Keratinocyte (primary cell): ENCODE data around the gene TOP2A. TPM values are rescaled to one million over a fixed set of nuclear protein-coding genes. Genes with fewer than 3 reads are reported as not detected.

Experiments used
- DNase-seq: peaks from one replicate; pipeline ENCODE4 v3.0.0-alpha.2; 2011; ENCODE audit warnings: low read depth, missing footprints, low spot score
- FAIRE-seq: peaks from 2 replicates; lab custom pipeline; 2011; peaks lifted over from hg19 to GRCh38; lab: Jason Lieb, UNC
- H2AFZ ChIP-seq: 2 replicates; pipeline ENCODE4 v1.6.0; 2012; ENCODE audit warnings: low read length, control low read depth, inconsistent platforms; ENCODE audit not compliant: control insufficient read depth
- H3K27ac ChIP-seq: 2 replicates; pipeline ENCODE4 v1.5.1; 2011; ENCODE audit warnings: low read length; ENCODE audit not compliant: control insufficient read depth, insufficient read depth
- H3K27me3 ChIP-seq: 3 replicates; pipeline ENCODE4 v1.6.0; 2011; ENCODE audit warnings: low read length; ENCODE audit not compliant: control insufficient read depth, insufficient read depth; ENCODE audit errors: extremely low read depth
- H3K36me3 ChIP-seq, 2 experiments: 2 replicates in 1 of 2; 3 replicates in 1 of 2; pipeline ENCODE4 v1.5.1; 2011; ENCODE audit warnings: low read length in 2 of 2, mild to moderate bottlenecking in 1 of 2; ENCODE audit not compliant: control insufficient read depth in 2 of 2, insufficient read depth in 2 of 2; ENCODE audit errors: extremely low read depth in 1 of 2
- H3K4me1 ChIP-seq: 3 replicates; pipeline ENCODE4 v1.5.1; 2011; ENCODE audit warnings: low read length; ENCODE audit not compliant: control insufficient read depth, insufficient read depth; ENCODE audit errors: extremely low read depth
- H3K4me2 ChIP-seq: 3 replicates; pipeline ENCODE4 v1.6.0; 2011; ENCODE audit warnings: low read depth, low read length; ENCODE audit not compliant: control insufficient read depth, insufficient read depth; ENCODE audit errors: extremely low read depth
- H3K4me3 ChIP-seq, 3 experiments: fragments of 200-600 bp in 1 of 3; sonication (generic) in 1 of 3; 2 replicates in 2 of 3; 3 replicates in 1 of 3; pipeline ENCODE4 v1.5.1; 2011 to 2016; ENCODE audit warnings: low read length in 3 of 3, mild to moderate bottlenecking in 3 of 3, control low read depth in 2 of 3, inconsistent platforms in 1 of 3, low read depth in 1 of 3, mixed read lengths in 1 of 3, mixed run types in 1 of 3, moderate library complexity in 1 of 3; ENCODE audit not compliant: control insufficient read depth in 2 of 3, insufficient read depth in 2 of 3; ENCODE audit errors: extremely low read depth in 1 of 3
- H3K79me2 ChIP-seq: 2 replicates; pipeline ENCODE4 v1.6.0; 2012; ENCODE audit warnings: low read length; ENCODE audit not compliant: control insufficient read depth, insufficient read depth
- H3K9ac ChIP-seq: 3 replicates; pipeline ENCODE4 v1.6.0; 2011; ENCODE audit warnings: low read length; ENCODE audit not compliant: control insufficient read depth, insufficient read depth; ENCODE audit errors: extremely low read depth
- H3K9me1 ChIP-seq: 3 replicates; pipeline ENCODE4 v1.6.0; 2011; ENCODE audit warnings: low read length; ENCODE audit not compliant: control insufficient read depth, insufficient read depth; ENCODE audit errors: extremely low read depth
- H3K9me3 ChIP-seq: 2 replicates; pipeline ENCODE4 v1.5.1; 2012; ENCODE audit warnings: low read depth, low read length; ENCODE audit not compliant: control insufficient read depth
- H4K20me1 ChIP-seq: 3 replicates; pipeline ENCODE4 v1.6.0; 2011; ENCODE audit warnings: low read length; ENCODE audit not compliant: control insufficient read depth, insufficient read depth; ENCODE audit errors: extremely low read depth
- CTCF ChIP-seq, 3 experiments: IDR thresholded peaks in 1 of 3; conservative IDR thresholded peaks in 1 of 3; optimal IDR thresholded peaks in 1 of 3; 2 replicates in 2 of 3; 3 replicates in 1 of 3; pipeline versions ENCODE3 to v1.5.1; 2011; ENCODE audit warnings: low read length in 3 of 3, mild to moderate bottlenecking in 3 of 3, moderate library complexity in 2 of 3, control low read depth in 1 of 3, inconsistent platforms in 1 of 3; ENCODE audit not compliant: insufficient read depth in 2 of 3; ENCODE audit errors: extremely low read depth in 1 of 3
- EZH2 ChIP-seq: IDR thresholded peaks from one replicate; pipeline ENCODE4 v1.6.1; 2012; ENCODE audit warnings: inconsistent platforms, mild to moderate bottlenecking, low read length, moderate library complexity
- dilution Hi-C: fragments of 300-500 bp; cut with MboI; formaldehyde crosslinking; loops from one replicate; pipeline ENCODE4 v1.7.0; 2020; ENCODE audit warnings: low sequenced_read_pairs; ENCODE audit not compliant: extremely low pct_ligation_motif_present
- polyA plus RNA-seq, 5 experiments: library from polyadenylated mRNA; depleted of rRNA in 3 of 5; stranded (reverse) in 3 of 5; stranded (forward) in 1 of 5; unstranded in 1 of 5; fragments of >200 nt; gene quantifications; 1 replicate in 1 of 5; 2 replicates in 3 of 5; 3 replicates in 1 of 5; pipeline versions ENCODE4 v1.2.1 to v1.2.3, GENCODE V29; 2011 to 2012; ENCODE audit warnings: missing spikeins in 2 of 5, low read depth in 1 of 5, low replicate concordance in 1 of 5

Gene TOP2A
- polyA plus RNA-seq, 1 donor (not counting 4 experiments of a cell fraction or from before 2014, with no cell fraction given): 45.0 TPM

- DNase-seq (no peak), FAIRE-seq (no peak)
- H3K4me2 ChIP-seq: peak overlapping the region; percentile 86
- peak overlapping the region; percentile 67 to 85 (median 84) for H3K4me3 ChIP-seq
- H3K36me3 ChIP-seq: peaks cover 0 to 7% of the 10 kb centered on the region in 2 experiments
- peak overlapping the region; percentile 67 for H3K27ac ChIP-seq
- peaks cover 29% of the 10 kb centered on the region for H3K79me2 ChIP-seq
- TF ChIP-seq EZH2 (no peak), CTCF (optimal IDR thresholded peaks at IDR 0.05 in 1 of 3, IDR thresholded peaks at IDR 0.05 in 1 of 3, conservative IDR thresholded peaks at IDR 0.05 in 1 of 3; ENCODE audit: extremely low read depth in 1 of 3, insufficient read depth in 2 of 3, low read length in 3 of 3) (peak in 1 of 3 experiments; percentile 25)
- H3K9me3 ChIP-seq: no peaks in the 10 kb centered on the region
- peak overlapping the region; percentile 79 for H3K9ac ChIP-seq
- no peaks in the 10 kb centered on the region for H4K20me1 ChIP-seq
- peaks cover 16% of the 10 kb centered on the region for H3K4me1 ChIP-seq
- H2AFZ ChIP-seq: peak overlapping the region; percentile 95
- dilution Hi-C loops: loop anchor here (10.0 kb wide), 1 partner anchor 148 kb away; the partner anchor contains the start of gene CCR7
- no peaks in the 10 kb centered on the region for H3K27me3 ChIP-seq
- H3K9me1 ChIP-seq: no peaks in the 10 kb centered on the region
These were observed 463 bp downstream of the TOP2A start for GRCh38 chr17:40417258-40417608.

GRCh38 chr17:40416671-40417070 lies 1.0 kb downstream of the TOP2A start:
- Histone ChIP-seq H3K9me3 (no peaks in the 10 kb centered on the region), H3K27me3 (no peaks in the 10 kb centered on the region), H3K9me1 (no peaks in the 10 kb centered on the region), H2AFZ (no peak overlapping the region), H3K9ac (peak overlapping the region; percentile 79), H3K36me3 (peaks cover 0 to 11% of the 10 kb centered on the region in 2 experiments), H3K27ac (peak overlapping the region; percentile 67), H3K4me1 (peaks cover 16% of the 10 kb centered on the region), H4K20me1 (no peaks in the 10 kb centered on the region), H3K79me2 (peaks cover 29% of the 10 kb centered on the region), H3K4me3 (peak overlapping the region; percentile 67 to 85 (median 84)), H3K4me2 (peak overlapping the region; percentile 86)
- no peak for FAIRE-seq
- dilution Hi-C loops: loop anchor here (10.0 kb wide), 1 partner anchor 148 kb away; the partner anchor contains the start of gene CCR7
- TF ChIP-seq EZH2 (no peak), CTCF (optimal IDR thresholded peaks at IDR 0.05 in 1 of 3, IDR thresholded peaks at IDR 0.05 in 1 of 3, conservative IDR thresholded peaks at IDR 0.05 in 1 of 3; ENCODE audit: extremely low read depth in 1 of 3, insufficient read depth in 2 of 3, low read length in 3 of 3) (no peak)
- no peak for DNase-seq
